NCI-H82 treated with DMSO at 0.1 percent for 48 hours (cell line): ENCODE data around the gene GRK5.
A peak's percentile ranks its signal among the peaks of the same experiment; 100 is the strongest.
"Not testable (repeated sequence)": the region's sequence is repeated elsewhere in the genome, so short reads cannot be mapped to it uniquely, and the experiment has no call there.

ENCODE experiments used
- DNase-seq: peaks from one replicate; lab custom pipeline; 2025; ENCODE audit not compliant: unreplicated experiment; lab: John Stamatoyannopoulos, UW

The GRK5 gene

DNA sequence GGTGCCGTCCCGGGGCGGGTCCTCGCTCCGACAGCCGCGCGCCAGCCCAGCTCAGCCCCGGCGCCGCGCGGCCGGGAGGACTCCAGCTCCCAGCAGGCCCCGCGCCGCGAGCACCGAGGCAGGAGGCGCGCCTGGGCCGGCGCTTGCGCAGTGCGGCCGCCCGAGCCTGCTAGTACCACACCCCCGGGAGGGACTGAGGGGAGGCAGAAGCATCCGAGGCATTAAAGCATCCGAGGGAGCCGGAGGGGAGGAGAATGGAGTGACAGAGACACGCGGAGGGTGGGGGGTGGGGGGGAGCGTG is at the start of gene GRK5:
Gene GRK5 (plus strand): TSS at position 206 of the 301 bp plus-strand sequence. CDS start 347 bp downstream, outside the sequence.
- DNase-seq: peak; percentile 78

DNA sequence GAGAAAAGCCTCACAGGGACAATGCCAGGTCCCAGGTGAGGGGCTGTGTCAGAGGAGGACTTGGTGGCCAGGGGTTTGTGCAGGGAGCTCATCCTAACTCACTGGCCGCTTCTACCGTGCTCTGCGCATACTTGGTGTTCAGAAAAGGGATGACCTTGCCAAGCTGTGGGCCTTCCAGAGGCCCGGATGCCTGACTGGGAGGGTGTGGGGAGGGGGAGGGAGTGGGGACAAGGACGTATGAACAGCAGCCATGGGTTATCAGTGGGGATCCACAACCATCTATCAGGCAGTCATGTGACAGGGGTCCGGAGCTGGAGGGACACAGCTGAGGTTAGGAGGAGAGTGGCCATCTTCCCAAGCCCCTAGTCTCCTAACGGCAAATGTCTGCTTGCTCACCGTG is 48.0 kb upstream of the GRK5 start:
- DNase-seq: no peak

DNA sequence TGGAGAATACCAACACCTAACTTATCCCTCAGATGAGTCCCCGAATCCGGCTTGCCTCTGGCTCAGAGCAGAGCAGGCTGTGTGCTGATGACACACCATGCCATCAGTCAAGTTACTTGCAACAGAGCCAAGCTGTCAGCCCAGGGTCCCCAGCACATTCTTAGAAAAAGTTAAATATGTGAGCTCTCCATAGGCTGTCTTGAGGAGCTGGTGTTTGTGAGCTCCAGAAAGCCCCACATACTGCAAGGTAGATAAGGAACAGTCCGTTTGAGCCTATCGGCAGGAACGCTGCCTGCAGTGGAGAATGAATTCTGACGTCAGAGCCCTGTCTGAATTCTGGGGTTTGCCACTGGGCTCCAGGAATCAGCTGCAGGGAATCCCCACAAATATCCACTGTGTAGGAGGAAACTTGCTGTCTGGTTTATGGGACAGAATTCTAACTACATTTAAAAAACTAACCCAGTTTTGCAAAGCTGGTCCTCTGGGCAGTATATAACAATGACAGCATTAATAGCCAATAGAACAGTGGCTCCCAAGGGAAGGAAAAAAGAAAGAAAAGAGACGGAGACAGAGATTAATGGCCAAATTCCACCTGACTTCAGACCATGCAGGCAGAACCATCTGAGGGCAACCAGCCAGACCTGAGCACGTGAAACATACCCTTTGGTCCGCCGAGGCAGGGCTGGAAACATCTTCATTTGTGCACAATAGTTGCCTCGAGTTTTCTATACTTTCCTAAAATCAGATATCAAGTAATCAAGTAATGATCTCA is 45.5 kb upstream of the GRK5 start:
- no peak for DNase-seq

DNA sequence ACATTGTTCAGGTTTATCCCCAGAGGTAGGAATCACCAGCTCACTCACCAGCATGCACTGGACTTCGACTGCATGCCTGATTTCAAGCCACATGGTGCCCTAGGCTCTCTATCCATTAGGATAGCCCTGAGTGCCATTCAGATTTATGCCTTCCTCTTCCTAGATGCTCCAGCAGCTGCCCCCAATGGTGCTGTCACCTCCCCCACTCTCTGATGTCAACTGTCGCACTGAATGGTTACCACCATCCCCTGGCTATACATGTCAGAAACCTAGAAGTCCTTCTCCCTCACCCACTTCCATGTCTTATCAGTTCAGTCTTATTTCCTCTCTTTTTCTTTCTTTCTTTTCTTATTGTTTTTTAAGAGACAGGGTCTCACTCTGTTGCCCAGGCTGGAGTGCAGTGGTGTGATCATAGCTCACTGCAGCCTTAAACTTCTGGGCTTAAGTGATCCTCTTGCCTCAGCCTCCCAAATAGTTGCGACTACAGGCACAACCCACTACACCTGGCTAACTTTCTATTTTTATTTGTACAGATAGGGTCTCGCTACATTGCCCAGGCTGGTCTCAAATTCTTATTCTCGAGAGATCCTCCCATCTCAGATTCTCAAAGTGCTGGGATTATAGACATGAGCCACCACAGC is 44.8 kb upstream of the GRK5 start:
- DNase-seq: no peak

DNA sequence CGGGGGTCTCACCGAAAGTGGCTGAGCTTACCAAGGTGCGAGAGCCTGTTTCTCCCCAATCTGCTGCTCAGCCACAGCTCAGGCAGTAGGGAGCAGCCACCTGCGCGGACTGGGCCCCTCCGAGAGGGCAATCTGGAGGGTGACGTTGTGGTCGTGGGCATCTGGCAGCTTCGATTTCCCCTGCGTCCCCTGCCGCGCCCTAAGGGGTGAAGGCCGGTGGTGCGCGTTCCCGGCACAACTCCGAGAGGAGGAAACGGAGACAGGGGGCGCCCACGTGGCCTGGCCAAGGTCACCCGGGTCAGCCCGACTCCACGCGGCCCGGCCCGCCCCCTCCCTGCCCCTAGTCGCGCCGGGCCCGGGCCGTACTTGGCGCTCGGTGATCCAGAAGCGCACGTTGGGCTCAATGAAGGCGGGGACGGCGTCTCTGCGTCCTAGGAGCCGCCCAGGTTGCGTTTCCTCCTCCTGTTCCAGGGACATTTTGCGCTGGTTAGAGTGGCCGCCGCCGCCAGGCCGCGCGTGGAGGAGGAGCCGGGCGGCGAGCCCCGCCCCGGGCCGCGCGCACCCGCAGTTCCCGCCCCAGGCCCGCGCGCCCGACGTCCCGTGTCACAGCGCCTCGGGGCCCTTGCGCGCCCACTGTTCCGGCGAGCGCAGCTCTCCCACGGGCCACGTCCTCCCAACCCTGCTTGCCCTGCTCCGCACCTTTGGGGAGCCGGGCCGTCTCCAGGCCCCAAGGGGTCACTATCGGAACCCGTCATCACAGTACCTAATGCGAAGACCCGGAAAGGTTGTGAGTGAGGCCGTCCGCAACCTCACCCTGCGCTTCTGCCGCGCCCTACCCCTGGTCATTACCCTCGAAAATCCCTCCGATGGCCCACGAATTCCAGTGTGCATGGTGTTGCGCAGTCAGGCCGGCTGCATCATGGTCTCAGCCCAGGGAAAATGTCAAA is 41.9 kb upstream of the GRK5 start, which contains the start of gene SFXN4:
Gene SFXN4 (minus strand): TSS at position 544 of the 947 bp plus-strand sequence. CDS start 67 bp downstream, at position 477.
- no peak for DNase-seq

DNA sequence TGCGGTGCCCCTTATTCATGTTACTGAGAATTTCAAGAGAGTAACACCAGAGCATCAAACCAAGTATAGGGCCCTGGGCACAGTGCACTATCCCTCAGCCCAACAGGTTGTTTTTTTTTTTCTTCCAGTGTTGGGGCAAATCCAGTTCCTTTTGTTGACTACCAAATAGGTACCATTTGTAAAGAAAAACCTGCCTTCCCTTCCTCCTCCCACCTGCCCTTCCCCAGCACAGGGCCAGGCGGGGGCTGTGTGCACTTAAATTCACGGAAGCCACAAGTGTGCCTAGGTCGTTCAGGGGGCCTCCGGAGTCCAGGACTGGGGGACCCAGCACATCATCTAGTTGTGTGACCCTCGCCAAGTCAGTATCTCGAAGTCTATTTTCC is 41.3 kb upstream of the GRK5 start:
- DNase-seq: no peak

DNA sequence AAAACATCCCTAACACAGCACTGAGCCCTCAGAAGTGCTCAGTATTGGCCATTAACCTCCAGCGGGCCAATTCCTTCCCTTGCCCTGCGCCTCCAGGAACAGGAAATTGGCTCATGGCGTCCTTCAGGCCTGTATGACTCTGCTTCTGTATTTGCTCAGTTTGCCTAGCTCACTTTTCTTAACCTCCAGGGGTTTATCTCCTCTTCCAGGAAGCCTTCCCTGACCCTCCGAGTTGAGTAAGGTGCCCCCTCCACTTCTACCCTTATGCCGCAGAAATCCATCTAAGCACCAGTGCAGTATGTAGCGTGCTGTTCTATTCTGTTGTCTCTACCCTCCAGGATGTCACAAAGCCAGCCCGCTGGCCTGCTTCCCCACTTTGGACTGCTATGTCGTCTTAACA is 40.8 kb upstream of the GRK5 start:
- no peak for DNase-seq

DNA sequence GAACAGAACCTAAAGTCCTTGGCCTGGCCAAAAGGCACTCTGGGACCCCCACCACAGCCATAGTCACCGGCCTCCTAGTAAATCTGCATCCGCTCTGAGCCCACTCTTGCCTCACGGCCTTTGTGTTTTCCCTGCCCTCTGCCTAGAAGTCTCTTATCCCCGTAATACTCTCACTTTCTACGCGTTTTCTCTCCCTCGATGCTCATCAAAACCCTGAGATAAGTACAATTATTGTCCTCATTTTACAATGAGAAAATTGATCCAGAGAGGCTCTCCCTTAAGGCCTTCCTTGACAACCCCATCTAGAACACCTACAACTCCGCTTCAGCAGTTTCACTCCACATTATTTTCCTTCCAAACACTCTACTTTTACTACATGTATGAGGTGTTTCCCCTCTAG is 40.3 kb upstream of the GRK5 start:
- DNase-seq: no peak

DNA sequence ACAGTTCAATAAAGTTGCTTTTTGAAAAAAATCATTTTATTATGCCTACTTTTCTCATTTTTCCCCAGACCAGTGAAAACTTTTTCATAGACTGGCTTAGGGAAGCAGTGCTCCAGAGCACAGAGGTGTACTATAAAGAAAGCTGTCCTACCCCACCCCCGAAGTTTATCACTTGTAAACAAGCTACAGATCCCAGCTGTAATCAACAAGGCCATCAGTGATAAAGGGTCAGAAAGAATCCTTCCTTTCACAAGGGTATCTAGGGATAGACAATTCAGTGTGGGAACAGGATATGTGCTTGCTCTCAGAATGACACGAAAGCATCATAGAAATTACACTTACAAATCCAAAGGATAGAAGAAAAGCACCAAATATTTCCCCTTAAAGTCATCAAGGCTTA is 33.3 kb upstream of the GRK5 start:
- no peak for DNase-seq

DNA sequence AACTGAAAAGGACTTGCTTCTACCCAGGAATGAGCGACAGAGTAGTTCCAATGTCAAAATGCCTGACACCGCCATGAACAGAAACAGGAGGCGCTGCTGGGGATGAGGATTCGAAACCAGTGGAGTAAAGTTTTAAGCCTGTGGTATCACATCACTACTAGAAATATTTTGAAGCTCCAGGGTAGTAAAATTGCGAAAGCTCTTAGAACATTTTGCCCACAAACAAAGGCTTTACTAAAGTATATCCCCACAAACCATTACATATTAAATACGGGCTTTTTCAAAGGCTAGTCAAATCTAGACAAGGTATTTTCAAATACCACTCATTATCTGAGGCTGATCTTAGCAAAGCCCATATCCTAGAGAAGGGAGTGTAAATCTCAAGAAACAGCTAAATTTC is 31.2 kb upstream of the GRK5 start:
- no peak for DNase-seq

DNA sequence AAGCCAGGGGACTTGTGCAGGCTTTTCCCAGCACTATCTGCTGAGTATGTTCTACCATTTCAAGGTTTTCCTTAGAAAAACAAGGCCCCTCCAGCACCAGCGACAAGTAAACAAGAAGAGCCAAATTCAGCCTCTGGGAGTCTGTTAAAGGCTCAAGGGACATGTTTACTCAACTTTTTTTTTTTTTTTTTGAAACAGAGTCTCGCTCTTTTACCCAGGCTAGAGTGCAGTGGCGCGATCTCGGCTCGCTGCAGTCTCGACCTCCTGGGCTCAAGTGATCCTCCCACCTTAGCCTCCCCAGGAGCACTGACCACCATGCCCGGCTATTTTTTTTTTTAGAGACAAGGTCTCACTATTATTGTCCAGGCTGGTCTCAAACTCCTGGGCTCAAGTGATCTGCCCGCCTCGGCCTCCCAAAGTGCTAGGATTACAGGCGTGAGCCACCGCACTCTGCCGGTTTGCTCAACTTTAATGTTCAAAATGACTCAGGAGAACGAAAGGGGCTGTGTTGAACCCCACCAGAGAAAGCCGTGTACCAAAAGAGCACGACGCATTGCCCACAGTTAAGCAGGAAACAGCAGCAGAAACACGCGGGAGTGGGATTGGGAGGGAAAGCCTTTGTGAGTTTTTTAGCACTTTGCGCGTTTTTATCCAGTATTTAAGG is 29.5 kb upstream of the GRK5 start:
- DNase-seq: no peak

DNA sequence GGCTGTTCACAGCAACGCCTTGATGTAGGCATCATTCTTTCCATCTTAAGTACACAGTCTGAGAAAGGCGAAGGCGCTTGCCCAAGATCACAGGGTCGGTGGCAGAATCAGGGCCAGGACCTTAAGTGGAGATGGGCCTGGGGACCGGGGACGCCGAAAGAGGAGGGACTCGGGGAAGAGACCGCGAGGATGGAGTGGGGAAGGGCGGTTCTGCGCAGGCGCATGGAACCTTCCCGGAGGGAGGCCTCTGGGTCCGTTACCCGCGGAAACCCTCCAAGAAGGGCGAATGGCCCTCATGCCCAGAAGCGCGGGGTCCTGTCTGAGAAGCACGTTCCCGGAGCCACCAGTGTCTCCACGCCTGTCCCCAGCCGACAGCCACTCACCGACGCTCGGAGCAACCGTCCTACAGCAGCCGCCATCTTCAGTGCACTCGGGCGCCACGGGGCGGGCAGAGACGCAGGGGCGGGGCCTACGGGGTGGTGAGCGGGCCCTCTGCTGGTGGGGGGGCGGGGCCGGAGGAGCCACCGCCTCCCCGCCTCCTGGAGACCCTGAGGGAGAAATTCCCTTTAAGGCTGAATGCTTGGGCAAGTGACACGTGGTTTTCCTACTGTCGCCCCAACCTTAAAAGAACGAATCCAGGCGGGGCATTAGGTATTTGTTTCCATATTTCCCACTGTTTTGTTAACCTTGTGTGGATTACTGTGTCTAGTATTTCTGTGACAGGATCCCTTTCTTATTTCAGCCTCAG is 28.8 kb upstream of the GRK5 start, which contains the start of gene PRDX3:
Gene PRDX3 (minus strand): TSS at position 441 of the 748 bp plus-strand sequence. CDS start 22 bp downstream, at position 419.
- DNase-seq: peak; percentile 73

DNA sequence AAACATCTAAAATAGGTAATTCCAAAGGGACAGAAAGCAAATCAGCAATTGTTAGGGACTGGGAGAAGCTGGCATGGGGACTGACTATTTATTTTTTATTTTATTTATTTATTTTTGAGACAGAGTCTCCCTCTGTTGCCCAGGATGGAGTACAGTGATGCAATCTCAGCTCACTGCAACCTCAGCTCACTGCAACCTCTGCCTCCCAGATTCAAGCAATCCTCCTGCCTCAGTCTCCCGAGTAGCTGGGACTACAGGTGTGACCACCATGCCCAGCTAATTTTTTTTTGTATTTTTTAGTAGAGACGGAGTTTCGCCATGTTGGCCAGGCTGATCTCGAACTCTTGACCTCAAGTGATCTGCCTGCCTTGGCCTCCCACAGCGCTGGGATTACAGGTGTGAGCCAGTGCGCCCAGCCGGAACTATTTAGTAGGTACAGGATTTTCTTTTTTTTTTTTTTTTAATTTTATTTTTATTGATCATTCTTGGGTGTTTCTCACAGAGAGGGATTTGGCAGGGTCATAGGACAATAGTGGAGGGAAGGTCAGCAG is 26.4 kb upstream of the GRK5 start:
- DNase-seq: not testable (repeated sequence)

DNA sequence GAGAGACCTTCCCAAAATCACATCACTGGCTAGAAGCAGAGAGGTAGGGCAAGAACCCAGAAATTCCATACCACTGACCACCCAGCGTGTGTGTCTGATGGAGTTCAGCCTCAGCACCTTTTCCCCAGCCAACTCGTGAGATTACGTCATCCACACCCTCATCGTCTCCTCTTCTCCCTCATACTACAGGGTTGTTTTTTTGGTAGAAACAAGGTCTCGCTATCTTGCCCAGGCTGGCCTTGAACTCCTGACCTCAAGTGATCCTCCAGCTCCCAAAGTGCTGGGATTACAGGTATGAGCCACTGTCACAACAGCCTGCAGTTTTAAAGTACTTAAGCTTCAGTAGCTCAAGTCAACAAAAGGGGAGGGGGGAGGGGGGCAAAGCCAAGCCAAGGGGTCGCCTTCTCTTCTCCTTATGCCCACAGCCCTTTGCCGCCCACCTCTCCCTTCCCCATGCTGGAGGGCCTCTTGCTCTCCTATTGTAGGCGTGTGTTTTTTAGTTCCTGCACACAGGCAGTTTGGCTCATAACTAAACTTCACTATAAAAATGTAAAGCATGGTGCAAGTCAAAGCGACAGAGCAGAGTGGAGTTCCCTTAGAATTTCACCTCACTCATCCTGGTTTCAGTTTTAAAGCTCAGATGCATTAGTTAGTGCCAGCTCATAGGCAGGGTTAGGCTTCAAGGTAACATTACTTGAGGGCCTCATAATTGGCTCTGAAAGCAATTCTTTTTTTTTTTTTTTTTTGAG is 23.5 kb upstream of the GRK5 start:
- no peak for DNase-seq

DNA sequence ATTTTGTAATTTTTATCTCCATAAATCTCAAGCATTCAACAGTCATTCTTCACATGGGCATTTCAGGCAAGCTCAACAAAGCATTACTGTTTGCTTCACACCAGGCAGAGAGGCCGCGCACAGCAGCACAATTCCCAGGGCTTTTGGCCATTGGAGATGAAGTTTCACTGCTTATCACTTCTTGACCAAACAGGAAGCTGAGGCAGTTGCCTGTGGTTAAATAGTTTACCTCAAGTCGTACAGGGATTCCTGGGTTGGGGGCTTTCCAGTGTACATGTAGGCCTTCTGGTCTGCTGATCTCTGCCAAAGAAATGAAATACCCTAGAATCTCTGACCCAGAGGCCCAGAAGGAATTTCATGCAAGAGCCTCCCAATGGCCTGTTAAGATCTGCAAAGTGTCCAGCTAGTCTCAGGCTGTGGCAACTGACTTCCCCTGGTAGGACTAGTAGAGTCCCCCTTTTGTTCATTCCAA is 17.5 kb upstream of the GRK5 start:
- DNase-seq: no peak

DNA sequence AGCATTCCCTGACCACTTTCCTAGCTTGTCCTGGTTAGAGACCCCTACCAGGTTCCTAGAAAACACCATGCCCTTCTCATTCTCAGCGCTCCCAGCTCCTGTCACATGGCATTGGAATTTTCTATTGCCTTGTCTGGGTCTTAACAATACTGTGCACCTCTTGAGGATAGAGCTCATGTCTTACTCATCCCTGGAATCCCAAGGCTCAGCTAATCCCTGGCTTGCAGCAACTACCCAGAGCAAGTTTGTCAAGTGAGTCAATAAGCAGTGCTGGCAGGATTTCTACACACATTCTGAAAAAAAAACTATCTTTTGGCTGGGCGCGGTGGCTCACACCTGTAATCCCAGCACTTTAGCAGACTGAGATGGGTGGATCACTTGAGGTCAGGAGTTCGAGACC is 17.0 kb upstream of the GRK5 start:
- DNase-seq: no peak

DNA sequence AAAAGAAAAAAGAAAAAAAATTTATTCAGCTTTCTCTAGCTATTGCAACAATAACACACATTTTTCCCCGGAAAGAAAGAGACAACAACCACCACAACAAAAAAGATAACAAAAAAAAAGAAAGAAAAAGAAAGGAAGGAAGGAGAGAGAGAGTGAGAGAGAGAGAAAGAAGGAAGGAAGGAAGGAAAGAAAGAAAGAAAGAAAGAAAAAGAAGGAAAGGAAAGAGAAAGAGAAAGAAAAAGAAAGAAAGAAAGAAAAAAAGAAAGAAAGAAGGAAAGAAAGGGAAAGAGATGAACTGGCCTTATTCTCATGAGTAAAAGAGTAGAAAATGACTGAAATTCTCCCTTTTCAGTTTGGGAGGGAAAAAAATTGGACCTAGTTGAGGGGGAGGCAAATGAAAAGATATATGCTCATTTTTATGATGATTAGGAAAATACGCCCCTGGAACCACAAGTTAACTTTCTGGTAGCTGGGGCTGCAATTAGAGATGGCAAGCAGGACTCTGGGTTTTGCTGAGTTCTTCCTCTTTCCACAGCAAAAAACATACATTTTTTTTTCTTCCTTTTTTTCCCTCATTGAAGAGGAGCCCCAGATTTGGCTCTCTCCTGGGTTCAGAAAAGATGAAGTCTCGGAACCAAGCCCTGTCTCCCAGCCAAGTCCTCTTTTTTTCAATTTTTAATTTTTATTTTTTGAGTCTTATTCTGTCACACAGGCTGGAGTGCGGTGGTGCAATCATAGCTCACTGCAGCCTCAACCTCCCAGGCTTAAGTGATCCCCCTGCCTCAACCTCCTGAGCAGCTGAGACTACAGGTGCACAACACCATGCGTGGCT is 16.2 kb upstream of the GRK5 start:
- DNase-seq: no peak

DNA sequence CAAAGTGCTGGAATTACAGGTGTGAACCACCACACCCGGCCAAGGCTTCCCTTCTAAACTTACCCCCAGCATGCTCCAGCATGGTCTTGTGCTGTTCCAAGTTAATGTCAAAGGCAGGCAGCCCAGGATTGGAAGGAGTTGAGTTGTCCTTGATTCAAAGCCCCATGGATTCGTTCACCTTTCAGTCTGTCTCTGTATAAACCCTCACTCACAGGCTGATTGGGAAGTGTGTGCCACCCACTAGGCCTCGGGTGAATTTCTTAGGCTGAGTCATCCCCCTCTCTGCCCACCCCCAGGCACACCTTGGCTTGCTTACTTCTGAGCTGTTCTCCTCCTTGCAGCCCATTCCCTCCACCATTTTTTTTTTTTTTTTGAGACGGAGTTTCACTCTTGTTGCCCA is 15.5 kb upstream of the GRK5 start:
- no peak for DNase-seq
